ENCODE measurements around the gene GRAMD1A.

DNA sequence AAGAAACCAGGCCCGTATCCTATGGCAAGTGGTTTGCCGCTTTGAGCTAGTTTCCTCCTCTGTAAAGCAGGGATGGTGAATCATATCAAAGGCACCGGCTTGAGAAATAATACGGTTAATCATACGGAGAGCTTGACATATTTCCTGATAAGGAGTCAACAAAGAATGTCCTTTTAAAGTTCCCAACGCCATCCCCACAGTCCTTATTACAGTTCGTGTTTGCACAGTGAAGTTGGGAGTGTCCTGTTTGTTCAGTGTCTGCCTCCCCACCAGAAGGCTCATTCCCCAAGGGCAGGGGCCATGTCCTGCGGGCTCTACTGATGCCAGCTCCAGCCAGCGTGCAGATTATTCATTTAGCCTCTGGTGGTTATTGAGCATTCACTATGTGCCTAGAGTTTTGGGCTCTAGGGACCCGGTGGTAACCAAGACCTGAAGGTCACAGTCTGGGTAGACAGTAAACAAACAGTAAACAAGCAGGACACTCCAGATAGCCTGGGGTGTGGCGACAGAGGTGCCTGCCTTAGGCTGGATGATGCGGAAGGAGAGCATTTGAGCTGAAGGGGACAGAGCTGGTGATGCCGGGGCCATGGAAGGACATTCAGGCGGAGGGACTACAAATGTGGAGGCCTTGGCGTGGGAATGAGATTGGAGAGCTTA lies 6.3 kb downstream of the GRAMD1A start:
- no peak for TF ChIP-seq ZNF70 (CRISPR knock-in tag; IDR thresholded peaks at IDR 0.05)
- no peak for TF ChIP-seq RARB (CRISPR knock-in tag; IDR thresholded peaks at IDR 0.05)
- no peak for TF ChIP-seq TSHZ2 (CRISPR knock-in tag; IDR thresholded peaks at IDR 0.05)
- no peak for TF ChIP-seq SNAI2 (CRISPR knock-in tag; IDR thresholded peaks at IDR 0.05)
- TF ChIP-seq OSR1 (CRISPR knock-in tag; IDR thresholded peaks at IDR 0.05), result no peak
- TF ChIP-seq ESRRG (CRISPR knock-in tag; IDR thresholded peaks at IDR 0.05), result no peak
- no peak for TF ChIP-seq GLIS3 (CRISPR knock-in tag; IDR thresholded peaks at IDR 0.05)
